HG03280 (cell line): ENCODE results near the gene PCNT.
"Not testable (repeated sequence)": the region's sequence is repeated elsewhere in the genome, so short reads cannot be mapped to it uniquely, and the experiment has no call there.

Experiments used
- ATAC-seq: cut with Tn5 transposase; IDR thresholded peaks from one replicate; pipeline ENCODE4 v1.9.1; 2021; ENCODE audit warnings: mild to moderate bottlenecking, moderate library complexity; ENCODE audit not compliant: unreplicated experiment

Gene PCNT

GRCh38 chr21:46307625-46308024, 16.3 kb upstream of the PCNT start:
- no peak for ATAC-seq

DNA sequence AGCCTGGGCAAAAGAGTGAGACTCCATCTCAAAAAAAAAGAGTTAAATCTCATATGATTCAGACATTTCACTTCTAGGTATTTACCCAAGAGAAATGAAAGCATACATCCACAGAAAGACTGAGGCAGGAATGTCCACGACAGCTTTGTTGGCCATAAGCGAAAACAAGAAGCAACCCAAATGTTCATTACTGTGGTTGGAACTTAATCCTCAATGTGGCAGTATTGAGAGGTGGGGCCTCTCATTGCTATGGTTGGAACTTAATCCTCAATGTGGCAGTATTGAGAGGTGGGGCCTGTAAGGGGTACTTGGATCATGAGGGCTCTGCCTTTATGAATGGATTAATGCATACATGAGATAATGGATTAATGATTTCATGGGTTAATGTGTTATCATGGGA, 15.5 kb upstream of the PCNT start:
- ATAC-seq = no peak

DNA sequence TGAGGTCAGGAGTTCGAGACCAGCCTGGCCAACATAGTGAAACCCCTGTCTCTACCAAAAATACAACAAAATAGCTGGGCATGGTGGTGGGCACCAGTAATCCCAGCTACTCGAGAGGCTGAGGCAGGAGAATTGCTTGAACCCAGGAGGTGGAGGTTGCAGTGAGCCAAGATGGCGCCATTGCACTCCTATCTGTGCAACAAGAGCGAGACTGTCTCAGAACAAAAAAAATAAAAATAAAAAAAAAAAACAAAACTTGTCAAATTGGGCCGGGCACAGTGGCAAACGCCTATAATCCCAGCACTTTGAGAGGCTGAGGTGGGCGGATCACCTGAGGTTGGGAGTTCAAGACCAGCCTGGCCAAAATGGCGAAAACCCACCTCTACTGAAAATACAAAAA, 13.7 kb upstream of the PCNT start:
- not testable (repeated sequence) for ATAC-seq

DNA sequence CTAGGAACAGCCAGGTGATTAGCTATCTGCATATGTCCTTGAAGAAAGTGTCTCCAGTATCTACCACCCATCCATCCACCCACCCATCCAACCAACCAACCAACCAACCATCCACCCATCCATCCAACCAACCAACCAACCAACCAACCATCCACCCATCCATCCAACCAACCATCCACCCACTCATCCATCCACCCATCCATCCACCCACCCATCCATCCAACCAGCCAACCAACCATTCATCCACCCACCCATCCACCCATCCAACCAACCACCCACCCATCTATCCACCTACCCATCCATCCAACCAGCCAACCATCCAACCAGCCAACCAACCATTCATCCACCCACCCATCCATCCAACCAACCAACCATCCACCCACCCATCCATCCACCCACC, 12.4 kb upstream of the PCNT start:
- no peak for ATAC-seq

DNA sequence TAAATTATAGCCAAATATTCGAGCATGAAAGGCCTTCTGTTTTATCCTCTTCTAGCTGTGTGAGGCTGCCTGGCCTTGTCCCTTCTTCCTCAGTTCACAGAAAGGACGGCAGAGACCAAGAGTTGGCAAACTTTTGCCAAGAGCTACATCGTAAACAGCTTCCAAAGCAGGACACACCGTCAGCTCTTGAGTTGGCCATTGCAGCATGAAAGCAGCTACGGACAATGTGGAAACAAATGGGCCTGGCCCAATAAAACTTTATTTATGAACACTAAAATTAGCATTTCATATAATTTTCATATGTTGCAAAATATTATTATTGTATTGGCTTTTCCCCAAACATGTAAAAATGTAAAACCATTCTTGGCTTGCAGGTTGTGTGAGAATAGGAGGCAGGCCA, 11.0 kb upstream of the PCNT start:
- ATAC-seq = no peak

GRCh38 chr21:46314441-46315020, 9.4 kb upstream of the PCNT start:
- no peak for ATAC-seq

- no peak for ATAC-seq
These were observed 7.1 kb upstream of the PCNT start for GRCh38 chr21:46316708-46317324.

DNA sequence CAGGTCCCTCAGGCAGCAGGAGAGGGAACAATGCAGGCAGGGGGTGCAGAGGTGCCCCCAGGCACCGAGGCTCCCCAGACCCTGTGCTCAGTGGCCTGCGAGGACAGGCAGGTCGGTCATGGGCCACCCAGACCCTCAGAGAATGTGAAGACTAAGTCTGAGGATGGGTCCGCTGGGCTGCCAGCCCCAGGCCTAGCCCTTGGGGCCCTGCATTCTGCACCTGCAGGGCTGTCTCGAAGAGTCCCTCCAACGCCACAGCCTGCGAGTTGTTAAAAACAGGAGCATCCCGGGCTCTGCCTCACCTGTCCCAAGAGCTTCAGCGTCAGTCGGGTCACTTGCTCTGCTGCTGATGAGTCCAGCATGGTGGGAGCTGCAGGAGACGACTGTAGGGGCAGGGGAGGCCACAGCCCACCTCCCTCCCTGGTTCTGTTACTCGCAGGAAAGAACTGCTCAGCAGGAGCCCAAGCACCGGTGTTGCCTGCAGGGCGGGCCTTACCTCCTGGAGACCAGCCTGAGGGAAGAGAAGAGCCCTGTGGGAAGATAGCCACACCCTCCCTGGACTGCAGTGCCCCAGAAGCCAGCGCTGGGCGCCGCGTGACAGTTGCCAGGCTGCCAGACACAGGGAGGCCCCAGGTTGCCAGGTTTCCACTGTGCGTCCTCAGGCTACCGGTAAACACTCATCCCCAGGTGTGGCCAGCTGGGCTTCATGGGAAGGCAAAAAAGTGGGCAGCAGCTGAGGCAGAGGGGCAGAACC, 6.1 kb upstream of the PCNT start:
- no peak for ATAC-seq

GRCh38 chr21:46318464-46318845, 5.5 kb upstream of the PCNT start:
- ATAC-seq = no peak

- no peak for ATAC-seq
These were observed 4.8 kb upstream of the PCNT start for GRCh38 chr21:46319186-46319585.

GRCh38 chr21:46320331-46320801, 3.6 kb upstream of the PCNT start:
- no peak for ATAC-seq

DNA sequence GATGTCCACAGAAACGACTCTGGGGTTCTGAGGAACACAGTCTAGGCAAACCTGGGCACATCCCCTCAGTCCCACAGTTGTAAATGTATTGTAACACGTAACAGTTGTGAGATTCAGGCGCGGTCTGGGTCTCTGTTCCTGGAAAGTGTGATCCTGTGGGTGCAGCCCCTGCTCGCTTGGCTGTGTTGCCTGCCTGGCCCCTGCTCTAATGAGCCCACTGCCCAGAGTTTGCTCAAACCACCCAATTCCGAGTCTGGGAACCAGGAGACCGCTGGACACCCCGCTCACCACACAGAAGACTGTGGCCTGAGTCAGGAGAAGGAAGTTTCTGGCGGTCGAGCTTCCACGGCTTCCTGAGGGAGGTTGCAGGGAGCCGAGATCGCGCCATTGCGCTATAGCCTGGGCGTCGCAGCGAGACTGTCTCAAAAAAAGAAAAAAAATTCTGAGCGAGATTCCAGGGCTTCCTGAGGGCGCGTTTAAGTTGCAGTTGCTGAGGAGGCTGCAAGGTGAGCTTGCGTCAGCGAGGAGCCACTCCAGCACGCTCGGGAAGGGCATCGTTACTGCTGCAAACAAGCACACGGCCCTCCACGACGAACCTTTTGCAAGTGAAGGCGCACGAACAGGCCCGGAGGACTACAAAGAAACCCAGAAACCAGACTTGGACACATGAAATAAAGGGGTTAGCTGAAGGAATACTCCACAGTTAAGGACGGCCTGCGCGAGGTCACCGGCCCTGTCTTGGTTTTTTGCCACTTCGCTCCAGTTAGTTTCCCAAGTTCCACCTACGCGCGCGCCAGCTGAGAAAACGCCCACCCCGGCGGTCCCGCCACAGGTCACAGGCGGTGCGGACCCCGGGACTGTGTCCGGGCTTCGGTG, 1.4 kb upstream of the PCNT start:
- ATAC-seq = no peak

DNA sequence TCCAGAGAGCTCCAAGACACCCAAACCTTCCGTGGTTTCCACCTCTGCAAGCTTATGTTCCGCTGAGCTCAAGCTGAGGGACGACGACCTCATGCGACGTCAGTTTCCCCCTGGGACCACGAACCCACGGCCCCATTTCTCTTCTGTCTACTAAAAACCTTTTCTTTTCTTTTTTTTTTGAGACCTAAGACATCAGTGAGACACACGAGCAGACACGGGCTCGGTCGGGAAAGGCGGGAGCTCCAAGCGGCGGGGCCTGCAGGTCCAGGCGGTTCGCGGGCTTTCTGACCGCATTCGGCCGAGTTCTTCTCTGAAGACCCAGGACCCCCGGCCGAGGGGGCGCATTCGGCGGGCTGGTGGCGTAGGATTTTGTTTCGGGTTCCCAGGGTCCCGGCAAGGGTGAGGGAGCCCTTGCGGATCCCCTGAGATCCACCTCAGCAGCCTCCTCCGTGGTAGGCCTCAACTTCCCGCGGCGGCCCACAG, 688 bp upstream of the PCNT start:
- ATAC-seq = no peak

GRCh38 chr21:46324390-46325072, 575 bp downstream of the PCNT start:
- ATAC-seq = peak; percentile 61

GRCh38 chr21:46325073-46325912, 1.3 kb downstream of the PCNT start:
- no peak for ATAC-seq

DNA sequence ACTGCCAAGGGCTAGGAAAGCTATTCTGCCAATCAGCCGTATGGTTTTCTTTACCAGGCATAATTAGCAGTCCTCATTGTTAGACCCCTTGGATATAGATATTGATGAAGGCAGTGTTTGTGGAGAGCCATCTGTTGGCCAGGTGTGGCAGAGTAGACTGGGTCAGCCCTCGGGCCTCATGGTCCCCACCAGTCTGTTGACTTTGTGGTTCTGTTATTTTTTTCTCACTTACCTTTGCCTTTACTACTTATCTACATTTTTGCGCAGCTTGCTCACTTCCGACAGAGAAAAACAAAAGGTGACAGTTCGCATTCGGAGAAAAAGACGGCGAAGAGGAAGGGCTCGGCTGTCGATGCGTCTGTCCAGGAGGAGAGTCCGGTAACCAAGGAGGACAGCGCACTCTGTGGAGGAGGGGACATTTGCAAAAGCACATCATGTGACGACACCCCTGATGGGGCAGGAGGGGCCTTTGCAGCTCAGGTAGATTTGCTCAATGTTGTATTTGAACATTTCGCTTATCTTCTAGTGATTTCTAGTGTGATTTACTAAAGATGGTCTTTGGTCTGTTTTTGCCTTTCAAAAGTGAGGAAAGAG, 2.3 kb downstream of the PCNT start:
- ATAC-seq = no peak

GRCh38 chr21:46327711-46328110, 3.8 kb downstream of the PCNT start:
- no peak for ATAC-seq

- ATAC-seq = no peak
These were observed 4.2 kb downstream of the PCNT start for GRCh38 chr21:46328151-46328550.

DNA sequence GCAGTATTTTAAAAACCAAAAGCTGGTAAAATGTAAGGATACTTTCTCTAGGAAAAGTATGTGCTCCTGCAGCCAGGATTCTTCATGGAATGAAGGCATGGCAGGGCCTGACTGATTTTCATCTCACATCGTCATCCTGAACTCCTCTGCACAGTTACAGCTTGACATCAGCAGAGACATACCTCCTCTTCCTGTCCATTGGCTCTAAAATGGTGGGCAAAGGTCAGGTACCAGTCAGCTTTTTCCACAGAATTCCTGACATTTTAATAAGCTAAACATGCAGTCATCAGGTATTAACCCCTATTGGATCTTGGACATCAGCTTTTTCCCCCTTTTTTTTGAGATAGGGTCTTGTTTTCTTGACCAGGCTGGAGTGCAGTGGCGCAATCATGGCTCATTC, 5.8 kb downstream of the PCNT start:
- no peak for ATAC-seq
